OCI-LY3 (cell line): Measurements from ENCODE around the gene FEV.

Source experiments
- H2AFZ ChIP-seq: fragments of 200-600, 300-600 bp; shearing (Covaris generic); 2 replicates; pipeline ENCODE4 v1.6.0; 2014; ENCODE audit warnings: antibody characterized with exemption, low read depth, low read length
- H3K27ac ChIP-seq: fragments of 200-600, 300-600 bp; sonication (generic); 2 replicates; pipeline ENCODE4 v1.5.1; 2014; ENCODE audit warnings: mild to moderate bottlenecking, low read length, moderate library complexity, mixed read lengths
- H3K27me3 ChIP-seq: fragments of 200-600, 300-600 bp; sonication (generic); 2 replicates; pipeline ENCODE4 v1.6.1; 2014; ENCODE audit warnings: low read depth, low read length, mixed read lengths
- H3K36me3 ChIP-seq: fragments of 200-600, 300-600 bp; sonication (generic); replicated peaks from 2 replicates; pipeline ENCODE3; 2014; ENCODE audit warnings: low read depth, low read length, mixed read lengths
- H3K4me1 ChIP-seq: fragments of 300-600, 200-600 bp; sonication (generic); 2 replicates; pipeline ENCODE4 v1.6.1; 2014; ENCODE audit warnings: low read length, mixed read lengths
- H3K4me2 ChIP-seq: fragments of 200-600, 300-600 bp; sonication (generic); 2 replicates; pipeline ENCODE4 v1.6.1; 2014; ENCODE audit warnings: low read length, mixed read lengths
- H3K4me3 ChIP-seq: fragments of 300-600, 200-600 bp; sonication (generic); 2 replicates; pipeline ENCODE4 v1.5.1; 2014; ENCODE audit warnings: antibody characterized with exemption, mild to moderate bottlenecking, low read length, moderate library complexity
- H3K79me2 ChIP-seq: fragments of 300-600, 200-600 bp; shearing (Covaris generic); 2 replicates; pipeline ENCODE4 v1.6.1; 2014; ENCODE audit warnings: mild to moderate bottlenecking, low read length, mixed read lengths
- H3K9ac ChIP-seq: fragments of 300-600, 200-600 bp; shearing (Covaris generic); 2 replicates; pipeline ENCODE4 v1.6.0; 2014; ENCODE audit warnings: mild to moderate bottlenecking, low read length, moderate library complexity
- H3K9me3 ChIP-seq: fragments of 200-600, 300-600 bp; shearing (Covaris generic); 2 replicates; pipeline ENCODE4 v1.6.1; 2014; ENCODE audit warnings: low read length, mixed read lengths; ENCODE audit not compliant: insufficient read depth
- H4K20me1 ChIP-seq: fragments of 200-600, 300-600 bp; sonication (generic); 2 replicates; pipeline ENCODE4 v1.6.1; 2016; ENCODE audit warnings: low read length, mixed read lengths; ENCODE audit not compliant: insufficient read depth
- CTCF ChIP-seq: fragments of 200-600, 300-600 bp; sonication (generic); IDR thresholded peaks from 2 replicates; pipeline ENCODE4 v1.5.1; 2014; ENCODE audit warnings: antibody characterized with exemption, low read length, low read depth
- EZH2phosphoT487 ChIP-seq: fragments of 200-600 bp; shearing (Covaris generic); IDR thresholded peaks from 2 replicates; pipeline ENCODE4 v1.6.1; 2018; ENCODE audit warnings: antibody characterized with exemption, mixed run types, low read depth

FEV gene

GRCh38 chr2:219026946-219027345 lies 42.0 kb upstream of the FEV start:
- no peak for TF ChIP-seq CTCF

GRCh38 chr2:219025637-219026585 lies 40.9 kb upstream of the FEV start:
- Histone ChIP-seq H3K27me3 (no peaks in the 10 kb centered on the region), H3K9me3 (no peaks in the 10 kb centered on the region)

More at GRCh38 chr2:219026946-219027345, 42.0 kb upstream of the FEV start:
- Histone ChIP-seq H3K4me3 (no peak overlapping the region), H3K4me1 (no peaks in the 10 kb centered on the region), H3K79me2 (no peaks in the 10 kb centered on the region), H3K9me3 (no peaks in the 10 kb centered on the region), H2AFZ (no peak overlapping the region), H3K9ac (no peak overlapping the region), H3K27me3 (no peaks in the 10 kb centered on the region), H4K20me1 (no peaks in the 10 kb centered on the region), H3K36me3 (no peaks in the 10 kb centered on the region), H3K27ac (no peak overlapping the region), H3K4me2 (no peak overlapping the region)

GRCh38 chr2:219024059-219024458 lies 39.1 kb upstream of the FEV start:
- H3K4me2 ChIP-seq, result no peak overlapping the region
- no peaks in the 10 kb centered on the region for H4K20me1 ChIP-seq
- H3K9ac ChIP-seq, result no peak overlapping the region
- TF ChIP-seq EZH2phosphoT487 (no peak), CTCF (no peak)
- H3K79me2 ChIP-seq, result no peaks in the 10 kb centered on the region
- H3K9me3 ChIP-seq, result no peaks in the 10 kb centered on the region
- H3K27me3 ChIP-seq, result no peaks in the 10 kb centered on the region
- H2AFZ ChIP-seq, result no peak overlapping the region
- H3K27ac ChIP-seq, result no peak overlapping the region
- H3K4me3 ChIP-seq, result no peak overlapping the region
- H3K36me3 ChIP-seq, result no peaks in the 10 kb centered on the region
- no peaks in the 10 kb centered on the region for H3K4me1 ChIP-seq

More at GRCh38 chr2:219025637-219026585, 40.9 kb upstream of the FEV start:
- Histone ChIP-seq H4K20me1 (no peaks in the 10 kb centered on the region), H3K9ac (no peak overlapping the region), H3K79me2 (no peaks in the 10 kb centered on the region), H3K4me1 (no peaks in the 10 kb centered on the region), H3K4me2 (no peak overlapping the region), H2AFZ (no peak overlapping the region), H3K27ac (no peak overlapping the region), H3K36me3 (no peaks in the 10 kb centered on the region), H3K4me3 (no peak overlapping the region)
- TF ChIP-seq CTCF (no peak), EZH2phosphoT487 (no peak)

GRCh38 chr2:219023045-219023605 lies 38.1 kb upstream of the FEV start:
- H3K27me3 ChIP-seq, result no peaks in the 10 kb centered on the region
- no peaks in the 10 kb centered on the region for H3K9me3 ChIP-seq
- TF ChIP-seq EZH2phosphoT487 (no peak), CTCF (no peak)

More at GRCh38 chr2:219023045-219023605, 38.1 kb upstream of the FEV start:
- H4K20me1 ChIP-seq, result no peaks in the 10 kb centered on the region
- H3K4me3 ChIP-seq, result no peak overlapping the region
- no peak overlapping the region for H2AFZ ChIP-seq
- H3K79me2 ChIP-seq, result no peaks in the 10 kb centered on the region
- H3K4me1 ChIP-seq, result no peaks in the 10 kb centered on the region
- no peak overlapping the region for H3K27ac ChIP-seq
- H3K4me2 ChIP-seq, result no peak overlapping the region
- no peak overlapping the region for H3K9ac ChIP-seq
- no peaks in the 10 kb centered on the region for H3K36me3 ChIP-seq
